Hippocampal formation (tissue), 2 donors: ENCODE results near the gene GRB14.
"Not testable (repeated sequence)": the region's sequence is repeated elsewhere in the genome, so short reads cannot be mapped to it uniquely, and the experiment has no call there.

Experiments
- DNase-seq, 2 donors: peaks; one replicate each; lab custom pipeline; 2025; lab: John Stamatoyannopoulos, UW

GRB14 gene

GRCh38 chr2:164620873-164621763, at the start of gene GRB14:
GRB14 (minus strand) TSS chr2:164621482; CDS start chr2:164621309, 173 bp downstream.
- peak in 1 of 2 donors; percentile 6 for DNase-seq

DNA sequence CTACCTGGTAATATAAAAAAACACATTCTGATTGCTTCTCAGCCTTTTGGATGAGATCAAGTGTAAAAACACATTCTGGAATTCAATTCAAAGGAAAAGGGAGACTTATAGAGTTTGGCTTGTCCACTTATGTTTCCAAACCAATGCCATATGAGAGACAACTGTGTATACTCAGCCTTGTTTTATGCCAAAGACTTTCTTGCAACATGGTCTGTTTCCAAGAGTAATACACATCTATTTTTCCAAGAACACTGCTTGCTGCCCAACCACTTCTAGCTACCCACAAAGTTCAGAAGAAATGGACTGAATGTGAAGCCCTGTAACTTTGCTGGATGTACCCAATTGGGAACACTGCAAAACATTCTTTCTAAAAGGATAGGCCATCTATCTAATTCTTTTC, 48.0 kb upstream of the GRB14 start:
- DNase-seq = no peak

- DNase-seq = no peak
Observed at GRCh38 chr2:164667566-164667965, 46.3 kb upstream of the GRB14 start.

- no peak for DNase-seq
Observed at GRCh38 chr2:164664070-164664469, 42.8 kb upstream of the GRB14 start.

- no peak for DNase-seq
Observed at GRCh38 chr2:164662868-164663631, 41.8 kb upstream of the GRB14 start.

GRCh38 chr2:164662066-164662465, 40.8 kb upstream of the GRB14 start:
- no peak for DNase-seq

DNA sequence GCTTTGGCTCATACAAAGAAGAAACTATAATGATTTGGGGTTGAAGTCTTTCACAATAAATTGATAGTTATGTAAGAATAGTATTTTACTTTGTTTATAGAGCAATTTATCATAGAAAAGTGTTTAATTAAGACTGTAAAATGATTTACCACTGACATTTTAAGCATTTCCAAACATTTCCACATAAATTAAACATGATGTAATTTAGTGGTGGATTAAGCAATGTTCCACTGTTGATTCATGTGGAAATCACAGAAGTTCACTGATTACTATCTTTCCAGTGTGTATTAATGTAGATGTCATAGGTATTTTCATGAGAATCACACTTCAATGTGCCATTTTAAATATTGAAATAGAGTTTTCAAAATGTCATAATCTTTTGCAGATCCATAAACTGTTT, 40.1 kb upstream of the GRB14 start:
- DNase-seq = no peak

- no peak for DNase-seq
Observed at GRCh38 chr2:164657129-164657528, 35.8 kb upstream of the GRB14 start.

DNA sequence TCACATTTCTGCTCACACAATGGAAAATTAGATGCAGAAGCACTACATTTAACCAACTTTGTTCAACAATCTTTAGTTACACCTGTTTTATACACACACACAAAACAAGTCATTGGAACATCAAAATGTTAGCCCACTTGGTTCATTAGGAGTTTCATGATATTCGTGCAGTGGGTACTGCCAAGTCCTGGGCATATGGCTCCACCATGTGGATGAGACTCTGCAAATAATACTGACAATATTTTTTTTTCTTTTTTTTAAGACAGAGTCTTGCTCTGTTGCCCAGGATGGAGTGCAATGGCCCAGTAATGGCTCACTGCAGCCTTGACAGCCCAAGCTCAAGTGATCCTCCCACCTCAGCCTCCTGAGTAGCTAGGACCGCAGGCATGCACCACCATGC, 34.5 kb upstream of the GRB14 start:
- no peak for DNase-seq

GRCh38 chr2:164655336-164655735, 34.1 kb upstream of the GRB14 start:
- DNase-seq = no peak

DNA sequence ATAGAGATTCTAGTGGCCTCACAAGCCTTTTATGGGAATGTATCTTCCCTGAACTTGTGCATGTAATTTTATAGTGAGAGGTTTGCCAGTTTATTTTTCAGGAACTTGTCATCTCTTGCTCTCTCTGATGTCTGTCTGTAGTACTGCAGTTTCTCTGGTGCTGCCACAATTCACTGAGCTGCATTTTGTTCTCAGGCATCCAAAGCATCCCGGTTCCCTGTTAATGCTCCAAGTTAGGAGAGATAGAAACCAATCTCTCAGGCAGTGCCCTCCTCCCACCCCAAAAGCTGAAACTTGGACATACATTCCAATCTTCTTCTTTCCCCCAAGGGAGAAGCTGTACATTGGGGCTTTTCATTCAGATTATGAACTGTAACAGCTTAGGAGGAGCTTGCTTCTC, 30.1 kb upstream of the GRB14 start:
- DNase-seq = no peak

- DNase-seq = no peak
Observed at GRCh38 chr2:164644036-164644700, 22.9 kb upstream of the GRB14 start.

- DNase-seq = no peak
Observed at GRCh38 chr2:164642946-164643555, 21.8 kb upstream of the GRB14 start.

GRCh38 chr2:164642268-164642667, 21.0 kb upstream of the GRB14 start:
- no peak for DNase-seq

DNA sequence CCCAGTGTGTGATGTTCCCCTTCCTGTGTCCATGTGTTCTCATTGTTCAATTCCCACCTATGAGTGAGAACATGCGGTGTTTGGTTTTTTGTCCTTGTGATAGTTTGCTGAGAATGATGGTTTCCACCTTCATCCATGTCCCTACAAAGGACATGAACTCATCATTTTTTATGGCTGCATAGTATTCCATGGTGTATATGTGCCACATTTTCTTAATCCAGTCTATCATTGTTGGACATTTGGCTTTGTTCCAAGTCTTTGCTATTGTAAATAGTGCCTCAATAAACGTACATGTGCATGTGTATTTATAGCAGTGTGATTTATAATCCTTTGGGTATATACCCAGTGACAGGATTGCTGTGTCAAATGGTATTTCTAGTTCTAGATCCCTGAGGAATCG, 7.0 kb upstream of the GRB14 start:
- not testable (repeated sequence) for DNase-seq

DNA sequence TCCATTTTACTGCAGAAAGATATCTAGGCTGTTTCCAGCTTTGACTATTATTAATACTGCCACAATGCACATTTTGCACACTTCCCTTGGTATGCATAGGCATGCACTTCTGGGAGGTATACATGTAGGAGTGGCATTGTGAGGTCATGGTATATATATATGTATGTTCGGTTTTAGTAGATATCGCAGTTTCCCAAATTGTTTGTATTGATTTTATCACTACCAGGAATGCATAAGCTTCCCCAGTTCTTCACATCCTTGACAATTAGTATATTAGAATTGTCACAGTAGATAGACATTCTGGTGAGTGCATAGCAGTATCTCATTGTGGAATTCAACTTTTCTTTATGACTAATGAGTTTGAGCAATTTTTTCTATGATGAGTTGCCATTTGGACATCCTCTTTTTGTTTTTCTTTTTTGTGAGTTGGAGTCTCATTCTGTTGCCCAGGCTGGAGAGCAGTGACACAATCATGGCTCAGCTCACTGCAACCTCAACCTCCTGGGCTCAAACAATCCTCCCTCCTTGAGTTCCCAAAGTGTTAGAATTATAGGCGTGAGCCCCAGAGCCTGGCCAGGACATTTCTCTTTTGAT, 4.2 kb upstream of the GRB14 start:
- no peak for DNase-seq

- DNase-seq = no peak
Observed at GRCh38 chr2:164624316-164624715, 3.0 kb upstream of the GRB14 start.

DNA sequence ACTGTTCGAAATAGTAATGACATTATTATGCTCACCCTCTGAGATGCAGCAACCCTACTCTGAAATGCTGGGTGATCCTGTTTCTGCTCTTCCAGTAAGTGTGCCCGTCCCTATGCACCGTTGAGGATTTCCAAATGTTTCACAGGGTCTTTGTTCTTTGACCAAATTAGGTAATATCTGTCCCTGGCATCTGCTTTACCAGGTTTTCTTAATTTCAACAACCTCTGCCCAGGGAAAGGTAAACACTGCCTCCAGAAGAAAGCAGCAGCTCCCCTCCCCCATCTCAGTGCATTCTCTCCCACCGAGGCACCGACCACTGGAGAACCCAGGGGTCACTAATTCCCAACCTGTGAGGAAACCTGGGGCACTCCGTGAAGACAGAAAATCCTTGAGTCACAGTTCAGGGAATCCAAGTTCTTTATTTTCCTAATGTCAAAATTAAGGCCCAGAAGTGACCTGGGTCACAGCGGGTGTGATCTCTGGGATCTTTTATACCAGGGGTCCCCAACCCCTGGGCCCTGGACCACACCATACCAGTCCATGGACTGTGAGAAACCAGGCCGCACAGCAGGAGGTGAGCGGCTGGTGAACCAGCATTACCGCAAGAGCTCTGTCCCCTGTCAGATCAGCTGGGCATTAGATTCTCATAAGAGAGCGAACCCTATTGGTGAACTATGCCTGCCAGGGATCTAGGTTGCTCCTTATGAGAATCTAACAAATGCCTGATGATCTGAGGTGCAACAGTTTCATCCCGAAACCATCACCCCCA, 1.2 kb upstream of the GRB14 start:
- no peak for DNase-seq

- DNase-seq = no peak
Observed at GRCh38 chr2:164621764-164622105, 453 bp upstream of the GRB14 start.

GRCh38 chr2:164620457-164620856, 825 bp downstream of the GRB14 start:
- no peak for DNase-seq

- no peak for DNase-seq
Observed at GRCh38 chr2:164617466-164617865, 3.8 kb downstream of the GRB14 start.
